SK-N-SH (cell line): ENCODE results near the gene BABAM2.

Experiments used
- CTCF ChIP-seq: fragments of 200-600 bp; sonication (generic); IDR thresholded peaks from 2 replicates; pipeline ENCODE4 v1.6.1; 2017; ENCODE audit warnings: antibody characterized with exemption, mild to moderate bottlenecking, moderate library complexity
- ELF1 ChIP-seq: IDR thresholded peaks from 2 replicates; pipeline ENCODE4 v1.4.0; 2012
- EP300 ChIP-seq, 2 experiments: IDR thresholded peaks; 2 replicates each; pipeline versions ENCODE4 v1.4.0 to v1.6.1; 2012; ENCODE audit warnings: borderline replicate concordance in 1 of 2, low read depth in 1 of 2, low read length in 1 of 2
- EZH2phosphoT487 ChIP-seq: fragments of 200-600 bp; sonication (generic); IDR thresholded peaks from 2 replicates; pipeline ENCODE4 v1.6.1; 2017; ENCODE audit warnings: low read depth, mixed run types, mild to moderate bottlenecking, antibody characterized with exemption, moderate library complexity, borderline replicate concordance
- MAX ChIP-seq: IDR thresholded peaks from 2 replicates; pipeline ENCODE4 v1.4.0; 2012; ENCODE audit warnings: low read depth
- MXI1 ChIP-seq: IDR thresholded peaks from 2 replicates; pipeline ENCODE4 v1.6.1; 2012; ENCODE audit warnings: mild to moderate bottlenecking, low read depth, low read length, improper control_type of control experiment
- NFIC ChIP-seq: IDR thresholded peaks from 2 replicates; pipeline ENCODE4 v1.4.0; 2012; ENCODE audit warnings: borderline replicate concordance
- POLR2AphosphoS5 ChIP-seq: IDR thresholded peaks from 2 replicates; pipeline ENCODE4 v1.6.1; 2012; ENCODE audit warnings: low read depth, low read length
- RAD21 ChIP-seq: IDR thresholded peaks from 2 replicates; pipeline ENCODE4 v1.6.1; 2012; ENCODE audit warnings: mild to moderate bottlenecking, low read length
- REST ChIP-seq: IDR thresholded peaks from 2 replicates; pipeline ENCODE4 v1.6.1; 2012; ENCODE audit warnings: mild to moderate bottlenecking, low read depth, low read length, moderate library complexity
- SIN3A ChIP-seq: IDR thresholded peaks from 2 replicates; pipeline ENCODE4 v1.6.1; 2012; ENCODE audit warnings: low read depth, mild to moderate bottlenecking, low read length, moderate library complexity, borderline replicate concordance
- YY1 ChIP-seq: IDR thresholded peaks from 2 replicates; pipeline ENCODE4 v1.4.0; 2012; ENCODE audit warnings: low read depth, mild to moderate bottlenecking

- TF ChIP-seq CTCF, result no peak
- TF ChIP-seq POLR2AphosphoS5, result no peak
- no peak for TF ChIP-seq MAX
- no peak for TF ChIP-seq YY1
- no peak for TF ChIP-seq EP300 (IDR thresholded peaks at IDR 0.05; ENCODE audit: borderline replicate concordance in 1 of 2, low read depth in 1 of 2, low read length in 1 of 2)
- TF ChIP-seq ELF1, result no peak
- TF ChIP-seq MXI1, result no peak
- no peak for TF ChIP-seq EZH2phosphoT487
- no peak for TF ChIP-seq REST
- no peak for TF ChIP-seq SIN3A
- TF ChIP-seq NFIC, result no peak
- no peak for TF ChIP-seq RAD21
These were observed 66.4 kb downstream of the BABAM2 start for GRCh38 chr2:27956888-27957287.
